Suprapubic skin (tissue), 4 donors: ENCODE results near the gene SLC39A7. TPM values are rescaled to one million over a fixed set of nuclear protein-coding genes. Genes with fewer than 3 reads are reported as not detected.

Experiments used
- DNase-seq, 2 donors: peaks; one replicate each; pipeline ENCODE4 v3.0.0-alpha.2; 2019; ENCODE audit warnings: low spot score in 2 of 2
- H3K27ac ChIP-seq: fragments of 200-600 bp; sonication (generic); one replicate; pipeline ENCODE4 v1.5.1; 2019
- H3K27me3 ChIP-seq: fragments of 200-600 bp; sonication (generic); one replicate; pipeline ENCODE4 v1.5.1; 2019
- H3K36me3 ChIP-seq: fragments of 200-600 bp; sonication (generic); one replicate; pipeline ENCODE4 v1.5.1; 2019
- H3K4me1 ChIP-seq: fragments of 200-600 bp; sonication (generic); one replicate; pipeline ENCODE4 v1.5.1; 2019
- H3K4me3 ChIP-seq: fragments of 200-600 bp; sonication (generic); one replicate; pipeline ENCODE4 v1.5.1; 2019; ENCODE audit warnings: mild to moderate bottlenecking
- H3K9me3 ChIP-seq: fragments of 200-600 bp; sonication (generic); one replicate; pipeline ENCODE4 v1.5.1; 2019
- EP300 ChIP-seq: sonication (generic); formaldehyde crosslinking; IDR thresholded peaks from one replicate; pipeline ENCODE4 v1.6.1; 2017; ENCODE audit warnings: antibody characterized with exemption
- POLR2A ChIP-seq, 2 donors: fragments of 450-650 bp; IDR thresholded peaks; one replicate each; pipeline ENCODE4 v1.6.1; 2017; ENCODE audit warnings: antibody characterized with exemption in 2 of 2, mild to moderate bottlenecking in 2 of 2, moderate library complexity in 2 of 2
- POLR2AphosphoS5 ChIP-seq, 3 donors: sonication (generic); formaldehyde crosslinking; IDR thresholded peaks; one replicate each; pipeline ENCODE4 v1.6.1; 2017; ENCODE audit warnings: antibody characterized with exemption in 3 of 3
- WGBS: methylation state at CpG from one replicate; pipeline ENCODE4 v1.1.5; 2018; 5-methylcytosine and 5-hydroxymethylcytosine counted together
- total RNA-seq, 4 donors: library from RNA; depleted of rRNA; stranded (reverse); fragments of >200 nt; gene quantifications; one replicate each; pipeline ENCODE4 v1.1.0, GENCODE V29; 2016
- TF ChIP-seq, protein P1 (sequence below), 2 donors: fragments of 200-600 bp in 1 of 2; fragments of 450-650 bp in 1 of 2; sonication (generic) in 1 of 2; IDR thresholded peaks; one replicate each; pipeline ENCODE4 v1.5.1; 2016 to 2019; ENCODE audit warnings: antibody characterized with exemption in 2 of 2, mild to moderate bottlenecking in 1 of 2, moderate library complexity in 1 of 2

The SLC39A7 gene
- total RNA-seq, 4 donors from 2014 or later: 29.3 to 46.3 (median 41.9) TPM

GRCh38 chr6:33201935-33202334, 1.3 kb downstream of the SLC39A7 start:
- H3K27ac ChIP-seq: no peak overlapping the region
- H3K27me3 ChIP-seq: no peaks in the 10 kb centered on the region
- TF ChIP-seq POLR2A (IDR thresholded peaks at IDR 0.05) (no peak), EP300 (no peak), POLR2AphosphoS5 (IDR thresholded peaks at IDR 0.05) (no peak)
- TF ChIP-seq, protein P1, sequence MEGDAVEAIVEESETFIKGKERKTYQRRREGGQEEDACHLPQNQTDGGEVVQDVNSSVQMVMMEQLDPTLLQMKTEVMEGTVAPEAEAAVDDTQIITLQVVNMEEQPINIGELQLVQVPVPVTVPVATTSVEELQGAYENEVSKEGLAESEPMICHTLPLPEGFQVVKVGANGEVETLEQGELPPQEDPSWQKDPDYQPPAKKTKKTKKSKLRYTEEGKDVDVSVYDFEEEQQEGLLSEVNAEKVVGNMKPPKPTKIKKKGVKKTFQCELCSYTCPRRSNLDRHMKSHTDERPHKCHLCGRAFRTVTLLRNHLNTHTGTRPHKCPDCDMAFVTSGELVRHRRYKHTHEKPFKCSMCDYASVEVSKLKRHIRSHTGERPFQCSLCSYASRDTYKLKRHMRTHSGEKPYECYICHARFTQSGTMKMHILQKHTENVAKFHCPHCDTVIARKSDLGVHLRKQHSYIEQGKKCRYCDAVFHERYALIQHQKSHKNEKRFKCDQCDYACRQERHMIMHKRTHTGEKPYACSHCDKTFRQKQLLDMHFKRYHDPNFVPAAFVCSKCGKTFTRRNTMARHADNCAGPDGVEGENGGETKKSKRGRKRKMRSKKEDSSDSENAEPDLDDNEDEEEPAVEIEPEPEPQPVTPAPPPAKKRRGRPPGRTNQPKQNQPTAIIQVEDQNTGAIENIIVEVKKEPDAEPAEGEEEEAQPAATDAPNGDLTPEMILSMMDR (IDR thresholded peaks at IDR 0.05): no peak
- H3K4me1 ChIP-seq: peaks cover 69% of the 10 kb centered on the region
- peak in 1 of 2 donors; percentile 34 for DNase-seq
- H3K9me3 ChIP-seq: no peaks in the 10 kb centered on the region
- peaks cover 20% of the 10 kb centered on the region for H3K36me3 ChIP-seq
- WGBS: 77% methylated on average over 6 of the region's 6 CpGs
- H3K4me3 ChIP-seq: peak overlapping the region; percentile 77

DNA sequence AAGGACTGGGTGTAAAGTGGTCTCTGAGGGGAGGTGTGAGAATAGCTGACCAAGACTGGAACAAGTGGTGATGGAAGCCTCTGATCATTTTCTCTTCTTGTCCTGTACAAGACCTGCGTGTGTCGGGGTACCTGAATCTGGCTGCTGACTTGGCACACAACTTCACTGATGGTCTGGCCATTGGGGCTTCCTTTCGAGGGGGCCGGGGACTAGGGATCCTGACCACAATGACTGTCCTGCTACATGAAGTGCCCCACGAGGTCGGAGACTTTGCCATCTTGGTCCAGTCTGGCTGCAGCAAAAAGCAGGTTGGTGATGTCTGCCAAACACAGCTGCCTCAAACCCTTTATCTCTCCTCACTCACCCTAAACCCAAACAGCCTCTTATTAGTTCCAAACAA, 2.1 kb downstream of the SLC39A7 start:
- peak in 1 of 2 donors; percentile 24 for DNase-seq
- no peaks in the 10 kb centered on the region for H3K9me3 ChIP-seq
- WGBS: 93% methylated on average over 6 of the region's 6 CpGs

DNA sequence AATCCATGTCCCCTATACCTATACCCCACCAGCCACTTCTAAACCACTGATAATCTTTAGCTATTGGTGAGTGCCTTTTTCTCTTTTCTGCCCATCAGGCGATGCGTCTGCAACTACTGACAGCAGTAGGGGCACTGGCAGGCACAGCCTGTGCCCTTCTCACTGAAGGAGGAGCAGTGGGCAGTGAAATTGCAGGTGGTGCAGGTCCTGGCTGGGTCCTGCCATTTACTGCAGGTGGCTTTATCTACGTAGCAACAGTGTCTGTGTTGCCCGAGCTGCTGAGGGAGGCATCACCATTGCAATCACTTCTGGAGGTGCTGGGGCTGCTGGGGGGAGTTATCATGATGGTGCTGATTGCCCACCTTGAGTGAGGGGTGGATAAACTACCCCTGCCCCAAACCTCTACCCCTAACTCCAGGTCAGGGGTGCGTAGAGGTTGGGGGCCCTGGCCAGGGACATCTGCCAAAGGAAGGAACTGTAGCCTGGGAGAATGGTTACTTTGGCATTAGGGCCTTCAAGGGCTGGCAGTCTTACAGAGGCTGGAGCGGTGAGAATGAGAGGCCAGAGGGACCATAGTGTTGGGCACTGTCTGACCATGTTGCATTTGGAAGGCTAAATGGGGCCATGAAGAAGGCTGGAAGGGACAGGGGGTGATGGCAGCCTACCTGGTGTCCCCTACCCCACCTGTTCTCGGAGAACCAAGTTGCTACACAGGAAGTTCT, 2.9 kb downstream of the SLC39A7 start:
- TF ChIP-seq, protein P1 (IDR thresholded peaks at IDR 0.05): no peak
- TF ChIP-seq POLR2AphosphoS5 (IDR thresholded peaks at IDR 0.05) (no peak), EP300 (no peak), POLR2A (IDR thresholded peaks at IDR 0.05) (no peak)
- no peak overlapping the region for H3K27ac ChIP-seq
- H3K4me3 ChIP-seq: no peak overlapping the region
- peak in 1 of 2 donors; percentile 56 for DNase-seq
- H3K27me3 ChIP-seq: no peaks in the 10 kb centered on the region
- peaks cover 20% of the 10 kb centered on the region for H3K36me3 ChIP-seq
- WGBS: 86% methylated on average over 7 of the region's 7 CpGs
- peaks cover 62% of the 10 kb centered on the region for H3K4me1 ChIP-seq
- no peaks in the 10 kb centered on the region for H3K9me3 ChIP-seq

More for the DNA sequence above, 2.1 kb downstream of the SLC39A7 start:
- peaks cover 20% of the 10 kb centered on the region for H3K36me3 ChIP-seq
- H3K27ac ChIP-seq: no peak overlapping the region
- no peaks in the 10 kb centered on the region for H3K27me3 ChIP-seq
- TF ChIP-seq POLR2AphosphoS5 (IDR thresholded peaks at IDR 0.05) (no peak), EP300 (no peak), POLR2A (IDR thresholded peaks at IDR 0.05) (no peak)
- TF ChIP-seq, protein P1 (IDR thresholded peaks at IDR 0.05): no peak
- H3K4me1 ChIP-seq: peaks cover 69% of the 10 kb centered on the region
- H3K4me3 ChIP-seq: no peak overlapping the region

- 11% methylated on average over 4 of the region's 4 CpGs for WGBS
- DNase-seq: no peak
- no peak overlapping the region for H3K27ac ChIP-seq
- H3K4me1 ChIP-seq: peaks cover 63% of the 10 kb centered on the region
- H3K27me3 ChIP-seq: no peaks in the 10 kb centered on the region
- H3K36me3 ChIP-seq: peaks cover 20% of the 10 kb centered on the region
- TF ChIP-seq EP300 (no peak), POLR2A (IDR thresholded peaks at IDR 0.05) (no peak), POLR2AphosphoS5 (IDR thresholded peaks at IDR 0.05) (no peak)
- TF ChIP-seq, protein P1 (IDR thresholded peaks at IDR 0.05): no peak
- no peaks in the 10 kb centered on the region for H3K9me3 ChIP-seq
- peak overlapping the region; percentile 81 for H3K4me3 ChIP-seq
Observed at GRCh38 chr6:33204165-33204414, 3.4 kb downstream of the SLC39A7 start.

- 1% methylated on average over 36 of the region's 48 CpGs for WGBS
Observed at GRCh38 chr6:33204415-33205190, 3.9 kb downstream of the SLC39A7 start, which contains the start of gene HSD17B8. HSD17B8 (plus strand) TSS chr6:33204655; CDS start chr6:33204669, 14 bp downstream.

More at GRCh38 chr6:33204415-33205190, 3.9 kb downstream of the SLC39A7 start, which contains the start of gene HSD17B8:
- Histone ChIP-seq H3K27ac (peak within 1 kb of the TSS; percentile 86), H3K4me1 (peaks cover 59% of the 10 kb centered on the region), H3K36me3 (peaks cover 20% of the 10 kb centered on the region), H3K4me3 (peak within 1 kb of the TSS; percentile 81), H3K27me3 (no peaks in the 10 kb centered on the region), H3K9me3 (no peaks in the 10 kb centered on the region)
- peak; percentile 96 to 97 for DNase-seq
- TF ChIP-seq EP300 (no peak), POLR2A (IDR thresholded peaks at IDR 0.05) (peak in 1 of 2 donors; percentile 15)
